UCSD-AML1 (cell line): ENCODE data around the gene B3GAT2.

Experiments used
- DNase-seq: peaks from one replicate; lab custom pipeline; 2025; ENCODE audit not compliant: unreplicated experiment; lab: John Stamatoyannopoulos, UW

Gene B3GAT2

DNA sequence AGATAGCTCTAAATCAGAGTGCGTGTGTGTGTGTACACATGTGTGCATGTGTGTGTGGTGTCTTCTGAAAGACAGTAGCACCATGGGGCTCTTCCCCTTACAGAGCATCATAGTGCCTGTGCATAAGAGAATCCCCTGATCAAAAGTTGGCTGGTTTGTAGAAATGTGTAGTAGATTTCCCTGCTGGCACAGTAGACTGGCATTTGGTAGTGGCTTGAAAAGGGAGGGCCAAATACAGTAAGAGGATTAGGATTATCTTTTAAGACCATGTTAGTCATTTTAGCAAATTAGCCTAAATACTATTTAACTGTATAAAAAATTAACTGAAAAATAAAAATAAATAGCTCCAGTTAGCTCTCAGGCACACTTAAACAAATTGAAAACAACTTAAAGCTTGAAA lies 112.6 kb downstream of the B3GAT2 start:
- DNase-seq: no peak

DNA sequence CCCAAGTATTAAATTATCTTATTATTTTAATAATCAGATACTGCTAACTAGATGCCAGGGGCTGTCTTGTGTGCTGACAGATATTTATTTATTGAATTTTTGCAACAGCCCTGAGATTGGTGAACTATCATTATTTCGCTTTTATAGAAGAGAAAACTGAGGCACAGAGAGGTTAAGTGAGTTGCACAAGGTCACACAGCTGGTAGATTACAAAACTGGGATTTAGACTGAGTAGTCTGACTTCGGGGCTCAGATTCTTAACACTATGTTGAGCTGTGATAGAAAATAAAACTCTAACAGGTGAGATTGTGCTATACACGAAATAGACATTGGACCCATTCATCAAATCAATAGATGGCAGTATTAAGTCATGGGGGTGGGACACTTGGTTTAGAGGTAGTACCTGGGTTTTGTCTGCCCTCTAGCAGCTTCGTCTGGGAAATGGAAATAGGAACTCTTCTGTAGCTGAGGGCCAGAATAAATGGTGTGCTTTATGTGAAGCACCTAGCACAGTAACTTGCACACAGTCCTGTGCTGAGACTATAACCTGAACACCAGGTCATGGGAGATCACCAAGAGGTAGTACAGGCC lies 113.4 kb downstream of the B3GAT2 start:
- no peak for DNase-seq

DNA sequence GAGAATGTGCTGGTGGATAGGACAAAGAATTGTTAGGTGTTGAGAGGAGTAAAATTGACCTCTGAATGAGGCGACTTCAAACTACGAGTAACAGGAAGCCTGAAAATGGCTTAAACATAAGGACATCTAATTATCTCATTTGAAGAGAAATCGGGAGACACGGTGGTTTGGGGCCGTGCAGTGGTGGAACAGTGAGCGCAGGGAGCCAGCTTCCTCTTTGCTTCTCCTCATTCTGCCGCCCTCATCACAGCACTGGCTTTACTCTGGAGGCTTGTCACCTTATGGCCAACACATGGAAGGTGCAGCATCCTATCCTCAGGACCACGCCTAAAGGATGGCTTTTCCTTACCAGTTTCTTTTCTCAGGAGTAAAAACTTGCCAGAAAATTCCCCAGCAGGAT lies 114.3 kb downstream of the B3GAT2 start:
- no peak for DNase-seq

DNA sequence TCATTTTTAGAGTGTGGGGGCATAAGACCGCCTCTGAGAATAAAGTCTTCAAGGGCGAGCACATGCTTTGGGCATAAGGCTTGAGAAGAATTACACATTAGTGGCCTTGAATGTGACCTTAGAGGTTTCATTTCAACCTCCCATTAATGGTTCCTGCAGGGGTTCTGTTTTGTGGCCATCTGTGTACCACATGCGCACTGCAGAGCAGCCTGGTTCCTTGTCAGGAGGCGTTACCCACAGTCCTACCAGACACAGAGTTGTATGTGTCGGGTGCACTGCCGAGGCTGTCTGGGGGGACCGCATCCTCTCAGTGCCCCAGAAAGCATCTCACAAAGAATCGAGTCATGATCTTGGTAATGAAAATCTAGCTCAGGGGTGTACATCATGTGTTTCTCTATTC lies 115.7 kb downstream of the B3GAT2 start:
- no peak for DNase-seq

DNA sequence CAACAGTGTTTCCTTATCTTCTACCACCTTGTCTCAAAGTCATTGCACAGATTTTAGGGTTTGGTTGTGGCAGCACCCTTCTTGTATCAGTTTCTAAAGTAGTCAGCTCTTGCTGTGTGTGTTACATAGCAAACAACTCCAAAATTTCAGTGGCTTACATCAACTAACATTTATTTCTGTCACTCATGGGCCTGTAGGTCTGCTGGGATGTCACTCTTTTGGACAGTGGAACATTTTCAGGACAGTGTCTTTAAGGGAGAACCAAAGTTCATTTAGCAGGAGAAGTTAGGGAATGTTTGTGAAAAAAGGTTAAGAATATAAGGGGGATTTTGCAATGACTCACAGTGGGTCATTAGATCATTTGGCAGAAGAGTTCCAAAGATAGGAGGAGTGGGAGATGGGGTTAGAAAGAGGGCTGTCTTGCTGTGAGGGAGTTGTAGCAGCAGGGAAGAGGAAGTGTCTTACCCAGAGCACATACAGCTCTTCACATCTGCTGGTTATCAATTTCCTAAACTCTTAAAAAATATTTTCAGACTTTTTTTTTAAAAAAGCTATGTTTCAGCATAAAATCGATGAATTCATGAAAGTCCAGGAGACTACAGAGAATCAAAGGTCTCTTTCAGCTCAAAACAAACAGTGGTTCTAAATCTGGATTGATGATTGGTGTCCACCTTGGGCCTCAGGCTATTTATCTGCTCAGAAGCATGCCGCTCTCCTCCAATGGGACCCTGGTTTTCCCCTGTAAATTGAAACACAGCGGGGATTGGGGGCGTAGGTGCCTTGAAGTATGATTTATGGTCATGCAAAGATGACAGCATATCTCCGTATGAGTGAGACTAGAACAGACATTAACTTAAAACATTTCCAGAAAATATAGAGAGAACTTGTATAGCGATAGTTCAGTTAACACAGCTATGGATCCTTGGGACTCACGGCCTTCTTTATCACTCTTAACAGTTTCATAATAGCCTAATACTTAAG lies 117.3 kb downstream of the B3GAT2 start:
- DNase-seq: no peak

DNA sequence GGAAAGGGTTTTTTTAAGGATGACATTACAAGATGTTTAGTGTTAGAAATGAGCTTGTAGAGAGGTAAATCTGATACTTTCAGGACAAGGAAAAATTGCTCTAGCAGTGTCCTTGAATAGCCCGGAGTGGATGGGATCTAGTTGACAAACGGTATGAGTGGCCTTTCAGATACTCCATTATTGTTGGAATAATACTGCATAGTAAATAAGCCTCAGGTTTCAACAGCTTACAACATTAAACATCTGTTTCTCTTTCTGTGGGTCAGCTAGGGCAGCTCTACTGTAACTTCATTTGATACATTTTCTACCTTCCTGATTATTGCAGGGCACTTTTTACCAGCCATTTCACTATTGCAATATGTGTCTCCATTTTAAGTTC lies 118.0 kb downstream of the B3GAT2 start:
- DNase-seq: no peak

DNA sequence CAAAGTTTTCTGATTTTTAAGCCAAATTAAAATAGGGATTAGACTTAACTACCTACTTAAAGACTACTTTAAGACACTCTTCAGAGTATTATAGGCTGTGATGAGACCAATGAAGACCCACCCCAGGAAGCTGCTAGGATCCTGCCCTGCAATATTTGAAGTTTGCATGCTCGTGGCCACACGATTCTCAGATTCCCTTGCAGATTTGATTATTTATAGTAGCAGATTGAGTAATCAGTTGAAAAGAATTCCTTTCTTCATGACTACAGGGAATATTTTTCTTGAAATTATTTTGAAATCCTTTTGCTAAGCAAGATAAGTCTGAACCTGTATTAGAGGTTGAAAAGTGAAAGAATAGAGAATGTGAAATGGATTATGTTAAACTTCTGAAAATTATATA lies 122.3 kb downstream of the B3GAT2 start:
- DNase-seq: no peak

DNA sequence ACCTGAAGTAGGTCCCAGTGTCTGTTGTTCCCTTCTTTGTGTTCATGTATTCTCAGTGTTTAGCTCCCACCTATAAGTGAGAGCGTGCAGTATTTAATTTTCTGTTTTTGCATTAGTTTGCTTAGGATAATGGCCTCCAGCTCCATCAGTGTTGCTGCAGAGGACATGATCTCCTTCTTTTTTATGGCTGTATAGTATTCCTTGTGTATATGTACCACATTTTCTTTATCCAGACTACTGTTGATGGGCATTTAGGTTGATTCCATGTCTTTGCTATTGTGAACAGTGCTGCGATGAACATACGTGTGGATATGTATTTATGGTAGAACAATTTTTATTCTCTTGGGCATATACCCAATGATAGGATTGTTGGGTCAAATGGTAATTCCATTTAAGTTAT lies 125.4 kb downstream of the B3GAT2 start:
- no peak for DNase-seq

DNA sequence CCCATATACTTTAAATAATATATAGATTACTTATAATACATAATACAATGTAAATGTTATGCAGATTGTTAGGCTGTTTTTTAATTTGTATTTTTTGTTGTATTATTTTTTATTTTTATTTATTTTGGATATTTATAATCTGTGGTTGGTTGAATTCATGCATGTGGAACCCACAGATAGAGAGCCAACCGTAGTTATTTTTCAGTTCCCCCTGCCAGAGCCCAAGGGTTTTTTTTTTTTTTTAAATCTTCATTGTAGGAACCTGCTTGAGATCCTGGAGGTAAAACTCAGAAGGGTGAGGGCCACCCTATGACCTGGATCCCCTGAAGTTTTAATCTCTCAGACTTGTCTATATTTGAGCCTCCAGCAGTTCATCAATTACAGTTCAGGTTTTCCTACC lies 133.2 kb downstream of the B3GAT2 start:
- DNase-seq: no peak

DNA sequence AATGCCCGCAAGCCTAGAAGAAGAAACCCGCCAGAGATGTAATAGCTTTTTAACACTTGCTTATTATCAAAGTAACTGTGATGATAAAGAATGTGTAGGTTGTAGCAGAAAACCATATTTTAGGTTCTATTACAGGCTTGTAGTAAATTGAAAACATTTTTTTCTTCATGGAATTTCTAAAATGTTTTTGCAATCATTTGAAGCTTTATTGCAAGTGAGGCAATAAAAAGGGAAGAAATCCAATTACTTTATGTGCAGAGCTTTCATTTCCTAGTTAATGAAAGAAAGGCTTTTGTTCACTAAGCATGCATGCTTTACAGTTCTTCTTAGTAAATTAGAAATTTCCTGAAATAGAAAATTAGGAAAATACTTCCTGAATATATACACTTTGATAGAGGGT lies 135.1 kb downstream of the B3GAT2 start:
- DNase-seq: no peak

DNA sequence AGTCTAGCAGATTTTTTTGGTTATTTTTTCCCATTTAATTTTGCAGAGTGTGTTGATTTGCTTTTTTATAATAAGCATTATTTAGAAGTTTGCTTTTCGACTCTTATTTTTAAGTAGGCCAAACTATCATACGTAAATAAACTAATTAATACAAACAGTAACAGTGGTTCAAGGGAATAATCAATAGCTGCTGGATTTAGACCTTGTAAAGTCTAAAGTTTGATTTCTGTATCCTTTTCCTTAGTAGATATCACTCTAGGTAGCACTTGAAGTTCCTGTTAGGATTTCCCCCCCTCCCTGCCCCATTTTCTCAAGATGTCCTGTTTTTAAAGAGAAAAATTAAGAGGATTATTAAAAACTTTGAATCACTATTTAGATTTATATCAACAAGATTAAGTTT lies 136.1 kb downstream of the B3GAT2 start:
- no peak for DNase-seq

DNA sequence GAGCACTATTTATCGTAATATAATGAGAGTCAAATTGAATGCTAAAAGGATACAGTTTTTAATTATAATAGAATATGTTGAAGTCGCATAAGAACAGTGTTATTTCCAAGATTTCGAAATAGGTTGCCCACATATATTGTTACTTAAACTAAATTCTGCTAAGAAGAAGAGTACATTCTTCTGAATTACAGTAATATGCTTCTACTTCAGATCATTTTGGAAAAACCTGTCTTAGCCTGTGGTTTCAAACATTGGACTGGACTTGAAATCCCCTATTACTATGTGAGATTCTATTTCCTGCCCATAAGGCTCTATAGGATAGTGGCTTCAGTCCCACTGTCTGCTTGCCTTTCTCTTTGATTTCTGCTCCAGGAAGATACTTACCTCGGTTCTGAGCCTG lies 137.2 kb downstream of the B3GAT2 start:
- no peak for DNase-seq

DNA sequence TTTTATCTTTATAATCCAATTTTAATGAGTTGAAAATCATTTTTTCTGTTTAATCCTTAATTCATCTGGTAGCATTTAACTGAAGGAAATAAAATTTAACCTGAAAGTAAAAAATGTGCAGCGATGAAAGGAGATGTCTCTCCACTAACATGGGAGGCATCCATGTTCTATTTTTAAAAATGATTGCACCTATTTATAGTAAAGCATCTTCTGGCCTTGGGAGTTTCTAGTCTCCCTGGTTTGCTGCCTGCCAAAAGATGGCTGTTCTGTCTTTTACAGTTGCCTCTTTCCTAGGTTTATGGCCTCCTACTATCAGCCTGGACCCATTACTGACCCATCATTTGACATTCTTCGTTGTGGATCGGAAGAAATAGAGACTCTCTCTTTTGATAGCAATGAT lies 143.0 kb downstream of the B3GAT2 start:
- no peak for DNase-seq

DNA sequence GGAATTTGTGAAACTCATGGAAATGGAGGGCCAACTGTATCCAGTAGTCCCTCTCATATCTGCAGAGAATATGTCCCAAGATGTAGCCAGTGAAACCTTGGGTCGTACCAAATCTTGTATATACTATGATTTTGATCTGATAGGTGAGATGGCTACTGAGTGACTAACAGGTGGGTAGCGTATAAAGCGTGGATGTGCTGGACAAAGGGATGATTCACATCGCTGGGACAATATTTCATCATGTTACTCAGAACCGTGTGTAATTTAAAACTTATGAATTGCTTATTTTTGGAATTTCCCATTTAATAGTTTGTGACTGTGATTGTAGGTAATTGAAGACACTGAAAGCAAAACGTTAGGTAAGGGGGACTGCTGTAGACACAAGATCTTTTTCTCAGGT lies 145.1 kb downstream of the B3GAT2 start:
- no peak for DNase-seq
